Adrenal gland (tissue), 5 donors: ENCODE measurements around the gene CYP2A13.

Experiments
- CTCF ChIP-seq, 6 experiments: fragments of 450-650 bp in 4 of 6; fragments of 200-600 bp in 2 of 6; sonication (generic) in 1 of 6; IDR thresholded peaks; 1 replicate in 5 of 6; 2 replicates in 1 of 6; pipeline versions ENCODE4 v1.5.1 to v1.8.0; 2016 to 2021; ENCODE audit warnings: antibody characterized with exemption in 6 of 6, mild to moderate bottlenecking in 2 of 6, moderate library complexity in 1 of 6
- POLR2A ChIP-seq, 2 donors: fragments of 450-650 bp; IDR thresholded peaks; one replicate each; pipeline ENCODE4 v1.6.1; 2017; ENCODE audit warnings: antibody characterized with exemption in 2 of 2, mild to moderate bottlenecking in 2 of 2, moderate library complexity in 1 of 2
- donor health status: DM: no; HTN: no; CAD: no.

- TF ChIP-seq CTCF (IDR thresholded peaks at IDR 0.05) (no peak), POLR2A (IDR thresholded peaks at IDR 0.05) (no peak)
Observed at GRCh38 chr19:41050426-41050825, 37.8 kb upstream of the CYP2A13 start.
